Uterus (tissue), 2 donors: Measurements from ENCODE around the gene RMI2.

Source experiments
- POLR2A ChIP-seq, 2 donors: fragments of 450-650 bp; IDR thresholded peaks; one replicate each; pipeline ENCODE4 v1.6.1; 2016; ENCODE audit warnings: antibody characterized with exemption in 2 of 2, mild to moderate bottlenecking in 1 of 2, moderate library complexity in 1 of 2
- TF ChIP-seq, protein P1 (sequence below), 4 experiments: fragments of 200-600 bp in 2 of 4; fragments of 450-650 bp in 2 of 4; sonication (generic) in 2 of 4; IDR thresholded peaks; one replicate each; pipeline ENCODE4 v1.5.1; 2016 to 2019; ENCODE audit warnings: antibody characterized with exemption in 4 of 4, mild to moderate bottlenecking in 2 of 4, moderate library complexity in 1 of 4

DNA sequence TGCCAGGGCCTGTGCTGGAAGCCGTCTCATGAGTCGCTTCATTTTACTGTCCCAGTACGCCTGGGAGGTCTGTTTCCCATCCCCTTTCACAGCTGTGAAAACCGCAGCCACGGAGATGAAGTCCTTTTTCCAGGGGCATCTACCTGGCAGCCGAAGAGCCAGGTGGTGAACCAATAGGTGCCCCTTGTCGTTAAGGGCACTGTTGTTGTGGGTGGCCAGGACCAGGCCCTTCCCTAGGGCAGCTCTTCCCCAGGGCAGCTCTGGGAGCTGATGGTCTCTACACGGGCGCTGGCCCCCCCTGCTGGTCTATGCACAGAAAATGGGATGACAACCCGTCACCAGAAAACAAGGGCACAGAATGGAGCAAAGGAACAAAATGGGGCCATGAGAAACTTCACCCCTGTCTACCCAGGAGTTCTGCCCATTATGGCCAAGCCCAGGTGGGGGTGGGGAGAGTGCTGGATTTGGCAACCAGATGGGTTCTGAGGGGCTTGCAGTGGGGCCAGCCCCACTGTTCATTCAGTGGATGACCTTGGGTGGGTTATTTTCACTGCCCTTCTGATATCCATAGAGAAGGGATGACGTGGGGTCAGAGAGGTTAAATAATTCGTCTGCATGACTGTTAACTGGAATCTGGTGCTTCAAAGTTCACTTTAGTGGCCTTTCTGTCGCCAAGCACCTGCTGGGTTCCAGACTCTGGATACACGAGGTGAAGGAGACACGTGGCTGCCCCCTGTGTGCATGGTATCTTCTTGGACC lies 11.5 kb downstream of the RMI2 start:
- TF ChIP-seq, protein P1, sequence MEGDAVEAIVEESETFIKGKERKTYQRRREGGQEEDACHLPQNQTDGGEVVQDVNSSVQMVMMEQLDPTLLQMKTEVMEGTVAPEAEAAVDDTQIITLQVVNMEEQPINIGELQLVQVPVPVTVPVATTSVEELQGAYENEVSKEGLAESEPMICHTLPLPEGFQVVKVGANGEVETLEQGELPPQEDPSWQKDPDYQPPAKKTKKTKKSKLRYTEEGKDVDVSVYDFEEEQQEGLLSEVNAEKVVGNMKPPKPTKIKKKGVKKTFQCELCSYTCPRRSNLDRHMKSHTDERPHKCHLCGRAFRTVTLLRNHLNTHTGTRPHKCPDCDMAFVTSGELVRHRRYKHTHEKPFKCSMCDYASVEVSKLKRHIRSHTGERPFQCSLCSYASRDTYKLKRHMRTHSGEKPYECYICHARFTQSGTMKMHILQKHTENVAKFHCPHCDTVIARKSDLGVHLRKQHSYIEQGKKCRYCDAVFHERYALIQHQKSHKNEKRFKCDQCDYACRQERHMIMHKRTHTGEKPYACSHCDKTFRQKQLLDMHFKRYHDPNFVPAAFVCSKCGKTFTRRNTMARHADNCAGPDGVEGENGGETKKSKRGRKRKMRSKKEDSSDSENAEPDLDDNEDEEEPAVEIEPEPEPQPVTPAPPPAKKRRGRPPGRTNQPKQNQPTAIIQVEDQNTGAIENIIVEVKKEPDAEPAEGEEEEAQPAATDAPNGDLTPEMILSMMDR (IDR thresholded peaks at IDR 0.05) = peak; percentile 35 to 57 (median 46)
- no peak for TF ChIP-seq POLR2A (IDR thresholded peaks at IDR 0.05)
